AG10803 (cell line): Measurements from ENCODE around the gene REEP3.
A peak's percentile ranks its signal among the peaks of the same experiment; 100 is the strongest.

Experiments used
- DNase-seq: peaks from one replicate; pipeline ENCODE4 v3.0.0; 2010; ENCODE audit warnings: low read depth
- H3K4me3 ChIP-seq: 2 replicates; pipeline ENCODE4 v1.5.1; 2011; ENCODE audit warnings: mild to moderate bottlenecking, low read length, control low read depth
- CTCF ChIP-seq: conservative IDR thresholded peaks from 2 replicates; pipeline ENCODE4 v1.5.1; 2011; ENCODE audit warnings: mild to moderate bottlenecking, low read length, control low read depth, inconsistent platforms

Gene REEP3

DNA sequence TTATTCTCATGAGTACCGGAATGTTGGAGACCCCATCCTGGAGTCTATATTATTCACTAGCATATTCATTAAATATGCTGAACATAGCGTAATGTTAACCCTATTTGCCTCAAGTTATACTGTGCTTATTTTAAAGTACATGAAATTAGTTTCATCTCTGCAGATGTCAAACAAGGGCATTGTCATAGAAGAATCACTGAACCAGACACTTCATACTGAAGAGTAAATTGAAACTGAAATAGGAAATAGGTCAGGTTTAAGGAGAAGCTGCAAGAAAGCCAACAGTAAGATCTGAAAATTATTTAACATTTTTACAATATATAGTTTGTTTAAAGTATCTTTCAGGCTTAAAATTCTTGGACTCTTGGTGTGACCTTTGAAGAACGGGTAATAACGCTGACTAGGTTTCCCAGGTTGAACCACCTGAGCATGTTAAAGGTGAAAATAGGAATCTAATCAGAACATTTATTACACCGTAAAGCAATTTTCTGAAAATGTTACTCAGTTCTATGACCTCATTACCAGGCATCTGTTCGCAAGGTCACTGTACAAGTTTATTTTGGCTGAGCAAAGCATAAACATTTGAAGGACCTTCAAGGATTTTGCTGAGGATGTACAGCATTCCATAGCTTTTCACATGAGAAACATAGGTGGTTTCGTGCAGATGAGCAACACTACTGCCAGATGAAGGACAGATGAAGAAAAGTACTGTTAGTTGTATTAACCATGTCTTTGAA is 82.7 kb downstream of the REEP3 start:
- no peak overlapping the region for H3K4me3 ChIP-seq
- DNase-seq: peak; percentile 11
- TF ChIP-seq CTCF: no peak

GRCh38 chr10:63605197-63605967 is 84.2 kb downstream of the REEP3 start:
- TF ChIP-seq CTCF: no peak
- no peak for DNase-seq
- H3K4me3 ChIP-seq: no peak overlapping the region

DNA sequence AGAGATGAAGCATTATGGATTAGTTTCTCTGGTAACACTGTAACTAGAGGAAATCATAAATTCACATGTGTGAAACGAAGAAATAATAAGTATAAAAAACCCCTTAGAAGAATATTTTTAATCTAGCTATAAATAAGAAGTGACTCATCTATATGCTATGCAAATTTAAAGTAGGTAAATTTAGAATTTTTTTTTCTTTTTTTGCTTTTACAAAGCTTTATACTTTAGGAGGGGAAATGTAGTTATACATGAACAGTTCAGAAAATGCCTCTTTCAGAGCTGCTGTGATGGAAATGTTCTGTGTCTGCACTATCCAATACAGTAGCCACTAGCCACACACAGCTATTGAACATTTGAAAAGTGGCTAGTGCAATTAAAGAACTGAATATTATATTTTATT is 87.3 kb downstream of the REEP3 start:
- no peak for TF ChIP-seq CTCF
- no peak overlapping the region for H3K4me3 ChIP-seq
- no peak for DNase-seq

GRCh38 chr10:63611078-63611477 is 89.9 kb downstream of the REEP3 start:
- TF ChIP-seq CTCF: no peak
- peak; percentile 25 for DNase-seq
- no peak overlapping the region for H3K4me3 ChIP-seq

DNA sequence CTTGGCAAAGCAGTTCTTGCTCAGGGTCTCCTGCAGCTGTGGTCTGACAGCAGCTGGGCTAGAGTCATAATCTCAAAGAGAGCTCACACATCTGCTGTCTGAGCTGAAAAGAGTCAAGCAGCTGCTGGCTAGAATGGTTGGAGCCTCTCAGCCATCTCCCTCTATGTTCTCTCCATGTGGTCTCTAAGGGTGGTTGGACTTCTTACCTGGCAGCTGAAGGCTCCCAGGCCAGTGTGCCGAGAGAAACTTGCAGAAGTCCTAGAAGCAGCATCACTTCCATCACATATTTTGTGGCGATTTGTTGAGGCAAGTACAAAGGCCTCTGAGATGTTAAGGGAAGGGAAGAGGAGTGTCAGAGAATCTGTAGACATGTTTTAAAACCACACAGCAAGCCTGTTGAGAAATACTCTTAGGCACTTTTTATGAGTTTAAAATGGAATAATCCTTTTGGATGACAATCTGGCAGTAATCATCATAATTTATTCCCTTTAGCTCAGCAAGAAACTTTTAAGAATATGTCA is 93.2 kb downstream of the REEP3 start:
- peak; percentile 87 for DNase-seq
- no peak for TF ChIP-seq CTCF

DNA sequence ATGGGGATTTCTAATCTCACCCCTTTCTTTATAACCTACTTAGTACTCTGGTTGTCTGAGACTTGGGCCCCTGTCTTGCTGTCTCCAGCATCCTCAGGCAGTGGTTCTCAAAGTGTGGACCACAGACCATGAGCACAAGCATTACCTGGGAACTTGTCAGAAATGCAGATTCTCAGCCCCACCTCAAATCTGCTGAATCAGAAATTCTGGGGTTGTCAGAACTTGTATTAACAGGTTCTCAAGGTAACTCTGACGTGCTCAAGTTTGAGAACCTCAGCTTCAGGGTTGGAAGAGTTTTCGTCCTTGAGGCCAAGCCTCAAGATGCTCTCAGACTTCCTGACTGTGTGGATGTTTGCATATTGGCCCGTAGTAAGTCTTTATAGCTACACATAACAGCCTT is 97.4 kb downstream of the REEP3 start:
- no peak for TF ChIP-seq CTCF
- no peak for DNase-seq
- H3K4me3 ChIP-seq: no peak overlapping the region

More for the DNA sequence above, 93.2 kb downstream of the REEP3 start:
- H3K4me3 ChIP-seq: no peak overlapping the region
